Measurements from ENCODE around the gene TMEM138. TPM values are rescaled to one million over a fixed set of nuclear protein-coding genes. Genes with fewer than 3 reads are reported as not detected.

Gene TMEM138
- total RNA-seq, 1 donor from 2014 or later, result 20.9 TPM

DNA sequence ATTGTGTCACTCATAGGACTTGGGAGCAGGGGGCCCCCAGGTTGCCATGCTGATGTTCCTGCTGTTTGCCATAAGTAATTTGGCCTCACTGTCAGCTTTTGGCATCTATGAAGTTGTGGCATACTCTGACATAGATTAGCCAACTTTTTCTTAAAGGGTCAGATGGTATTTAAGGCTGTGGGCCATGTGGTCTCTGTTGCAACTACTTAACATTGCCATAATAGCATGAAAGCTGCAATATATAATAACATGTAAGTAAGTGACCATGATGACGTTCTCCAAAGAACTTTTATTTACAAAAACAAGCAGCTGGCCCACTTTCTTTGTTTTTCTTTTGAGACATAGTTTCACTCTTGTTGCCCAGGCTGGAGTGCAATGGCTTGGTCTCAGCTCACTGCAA lies 28.0 kb downstream of the TMEM138 start:
- Histone ChIP-seq H3K4me1 (peaks cover 27% of the 10 kb centered on the region), H3K36me3 (peaks cover 12% of the 10 kb centered on the region), H3K4me3 (no peak overlapping the region), H3K9me3 (replicated peaks) (no peaks in the 10 kb centered on the region), H3K27ac (replicated peaks) (no peak overlapping the region), H3K27me3 (ENCODE audit: low read depth) (no peaks in the 10 kb centered on the region)
- TF ChIP-seq, protein P1, sequence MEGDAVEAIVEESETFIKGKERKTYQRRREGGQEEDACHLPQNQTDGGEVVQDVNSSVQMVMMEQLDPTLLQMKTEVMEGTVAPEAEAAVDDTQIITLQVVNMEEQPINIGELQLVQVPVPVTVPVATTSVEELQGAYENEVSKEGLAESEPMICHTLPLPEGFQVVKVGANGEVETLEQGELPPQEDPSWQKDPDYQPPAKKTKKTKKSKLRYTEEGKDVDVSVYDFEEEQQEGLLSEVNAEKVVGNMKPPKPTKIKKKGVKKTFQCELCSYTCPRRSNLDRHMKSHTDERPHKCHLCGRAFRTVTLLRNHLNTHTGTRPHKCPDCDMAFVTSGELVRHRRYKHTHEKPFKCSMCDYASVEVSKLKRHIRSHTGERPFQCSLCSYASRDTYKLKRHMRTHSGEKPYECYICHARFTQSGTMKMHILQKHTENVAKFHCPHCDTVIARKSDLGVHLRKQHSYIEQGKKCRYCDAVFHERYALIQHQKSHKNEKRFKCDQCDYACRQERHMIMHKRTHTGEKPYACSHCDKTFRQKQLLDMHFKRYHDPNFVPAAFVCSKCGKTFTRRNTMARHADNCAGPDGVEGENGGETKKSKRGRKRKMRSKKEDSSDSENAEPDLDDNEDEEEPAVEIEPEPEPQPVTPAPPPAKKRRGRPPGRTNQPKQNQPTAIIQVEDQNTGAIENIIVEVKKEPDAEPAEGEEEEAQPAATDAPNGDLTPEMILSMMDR (IDR thresholded peaks at IDR 0.05; ENCODE audit: borderline replicate concordance), result no peak
- intact Hi-C loops (cut with micrococcal nuclease), result no loop called here
- no peak for DNase-seq

DNA sequence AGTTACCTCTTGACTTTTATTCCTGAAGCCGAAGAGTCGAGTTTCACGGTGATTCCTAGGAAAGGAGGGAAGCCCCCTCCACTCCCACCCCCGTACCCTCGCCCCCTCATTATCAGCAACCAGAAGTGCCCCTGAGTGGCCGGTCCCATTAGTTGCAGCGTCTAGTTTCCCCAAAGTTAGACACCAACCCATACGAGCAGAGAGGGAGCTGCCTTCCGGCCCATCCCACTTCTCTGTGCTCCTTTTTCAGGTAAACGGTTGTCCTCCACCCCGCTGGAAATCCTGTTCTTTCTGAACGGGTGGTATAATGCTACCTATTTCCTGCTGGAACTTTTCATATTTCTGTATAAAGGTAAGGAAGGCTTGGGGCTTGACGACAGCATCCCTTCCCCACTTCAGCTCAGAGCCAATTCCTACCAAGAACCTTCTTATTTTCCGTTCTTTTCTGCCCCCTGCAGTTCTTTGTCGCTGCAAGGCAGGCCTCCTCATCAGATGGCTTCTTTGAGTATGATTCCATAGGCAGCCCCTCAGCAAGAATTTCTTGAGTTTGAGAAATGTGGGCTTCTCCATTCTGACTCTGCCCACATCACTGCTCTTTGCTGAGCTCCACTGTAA lies 30.9 kb downstream of the TMEM138 start:
- H3K9me3 ChIP-seq (replicated peaks), result no peaks in the 10 kb centered on the region
- H3K27ac ChIP-seq (replicated peaks), result peak overlapping the region; percentile 89
- peak overlapping the region; percentile 88 for H3K4me3 ChIP-seq
- H3K36me3 ChIP-seq, result peaks cover 32% of the 10 kb centered on the region
- no peaks in the 10 kb centered on the region for H3K27me3 ChIP-seq (ENCODE audit: low read depth)
- no peak for DNase-seq
- H3K4me1 ChIP-seq, result peaks cover 24% of the 10 kb centered on the region
- intact Hi-C loops (cut with micrococcal nuclease), result no loop called here
- TF ChIP-seq, protein P1 (IDR thresholded peaks at IDR 0.05; ENCODE audit: borderline replicate concordance), result no peak

DNA sequence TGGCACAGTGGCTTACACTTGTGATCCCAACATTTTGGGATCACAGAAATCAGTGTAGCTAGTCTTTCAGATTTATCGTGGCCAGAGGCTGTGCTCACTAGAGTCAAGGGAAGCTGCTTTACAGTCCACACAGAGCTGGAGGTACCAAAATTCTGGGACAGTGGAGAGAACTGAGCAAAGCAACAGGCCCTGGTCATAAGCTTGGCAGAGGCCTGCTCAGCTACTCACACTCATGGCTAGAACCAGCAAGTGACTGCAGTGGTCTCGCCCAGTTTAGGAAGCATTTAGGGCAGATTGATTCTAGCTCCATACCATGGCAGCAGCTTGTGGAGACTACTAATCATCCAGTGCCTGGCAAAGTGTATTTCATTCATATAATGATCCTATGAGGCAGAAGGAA lies 39.0 kb downstream of the TMEM138 start:
- Histone ChIP-seq H3K4me3 (no peak overlapping the region), H3K27ac (replicated peaks) (no peak overlapping the region), H3K27me3 (ENCODE audit: low read depth) (no peaks in the 10 kb centered on the region), H3K4me1 (no peaks in the 10 kb centered on the region), H3K36me3 (peaks cover 60% of the 10 kb centered on the region), H3K9me3 (replicated peaks) (no peaks in the 10 kb centered on the region)
- TF ChIP-seq, protein P1 (IDR thresholded peaks at IDR 0.05; ENCODE audit: borderline replicate concordance), result no peak
- intact Hi-C loops (cut with micrococcal nuclease), result no loop called here
- no peak for DNase-seq

DNA sequence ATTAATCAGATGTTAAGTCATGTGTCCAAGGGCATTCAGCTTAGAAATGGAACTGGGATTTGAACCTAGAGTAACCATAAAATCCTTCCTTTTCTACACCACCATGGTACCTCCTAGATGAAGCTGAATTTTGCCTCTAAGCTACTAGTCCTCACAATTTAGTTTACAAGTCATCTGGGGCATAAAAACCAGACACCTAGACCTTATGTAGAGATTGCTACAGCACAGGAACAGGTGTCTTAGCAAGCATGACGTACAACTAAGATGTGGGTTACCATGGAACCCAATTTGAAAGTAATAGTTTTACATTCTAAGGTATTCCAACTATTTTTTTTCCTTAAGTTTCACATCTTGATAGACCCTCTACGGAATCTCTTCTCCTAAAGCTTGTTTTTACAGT lies 39.4 kb downstream of the TMEM138 start:
- Histone ChIP-seq H3K27ac (replicated peaks) (no peak overlapping the region), H3K36me3 (peaks cover 60% of the 10 kb centered on the region), H3K4me1 (no peaks in the 10 kb centered on the region), H3K27me3 (ENCODE audit: low read depth) (no peaks in the 10 kb centered on the region), H3K4me3 (no peak overlapping the region), H3K9me3 (replicated peaks) (no peaks in the 10 kb centered on the region)
- intact Hi-C loops (cut with micrococcal nuclease), result no loop called here
- no peak for DNase-seq
- TF ChIP-seq, protein P1 (IDR thresholded peaks at IDR 0.05; ENCODE audit: borderline replicate concordance), result no peak

DNA sequence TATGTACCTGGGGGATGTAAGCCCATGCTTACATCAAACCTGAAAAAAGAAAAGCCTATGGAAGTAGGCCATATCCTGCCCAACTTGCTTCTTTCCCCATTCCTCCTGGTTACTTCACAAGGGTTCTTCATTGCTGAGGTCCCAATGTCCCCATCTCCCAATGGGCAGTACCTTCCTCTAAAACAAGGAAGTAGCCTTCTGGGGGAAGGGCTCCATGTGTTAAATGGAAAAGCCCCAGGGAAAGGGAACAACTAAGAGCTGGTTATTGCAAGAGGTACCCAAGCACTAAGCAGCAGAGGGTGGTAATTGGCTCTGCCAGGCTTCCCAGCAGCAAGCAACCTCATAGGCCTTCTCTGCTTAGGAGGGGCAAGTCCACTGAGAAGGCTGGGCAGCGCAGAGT lies 41.5 kb downstream of the TMEM138 start:
- DNase-seq, result no peak
- Histone ChIP-seq H3K4me3 (no peak overlapping the region), H3K9me3 (replicated peaks) (no peaks in the 10 kb centered on the region), H3K4me1 (no peaks in the 10 kb centered on the region), H3K27me3 (ENCODE audit: low read depth) (no peaks in the 10 kb centered on the region), H3K36me3 (peaks cover 68% of the 10 kb centered on the region), H3K27ac (replicated peaks) (no peak overlapping the region)
- intact Hi-C loops (cut with micrococcal nuclease), result no loop called here
- TF ChIP-seq, protein P1 (IDR thresholded peaks at IDR 0.05; ENCODE audit: borderline replicate concordance), result no peak

All from left ventricle myocardium inferior (tissue), 1 donor.